ENCODE results near the gene HYAL3.

Gene HYAL3

GRCh38 chr3:50325113-50325480 lies 25.9 kb upstream of the HYAL3 start:
- in situ Hi-C loops (cut with HindIII; ENCODE audit: low pct_unique_long_range_greater_than_20kb, low sequenced_read_pairs): no loop called here
- TF ChIP-seq JUND (IDR thresholded peaks at IDR 0.05; ENCODE audit: low read depth): no peak
- no peak for DNase-seq (ENCODE audit: low read depth in 1 of 2, low spot score in 1 of 2)

GRCh38 chr3:50324351-50325112 lies 25.3 kb upstream of the HYAL3 start:
- in situ Hi-C loops (cut with HindIII; ENCODE audit: low pct_unique_long_range_greater_than_20kb, low sequenced_read_pairs): no loop called here
- no peak for TF ChIP-seq JUND (IDR thresholded peaks at IDR 0.05; ENCODE audit: low read depth)
- DNase-seq (ENCODE audit: low read depth in 1 of 2, low spot score in 1 of 2): peak; percentile 54 to 69

- no peak for TF ChIP-seq JUND (IDR thresholded peaks at IDR 0.05; ENCODE audit: low read depth)
- DNase-seq (ENCODE audit: low read depth in 1 of 2, low spot score in 1 of 2): no peak
- in situ Hi-C loops (cut with HindIII; ENCODE audit: low pct_unique_long_range_greater_than_20kb, low sequenced_read_pairs): no loop called here
Measured at GRCh38 chr3:50323614-50324199, 24.5 kb upstream of the HYAL3 start.

- in situ Hi-C loops (cut with HindIII; ENCODE audit: low pct_unique_long_range_greater_than_20kb, low sequenced_read_pairs): no loop called here
- no peak for TF ChIP-seq JUND (IDR thresholded peaks at IDR 0.05; ENCODE audit: low read depth)
- DNase-seq (ENCODE audit: low read depth in 1 of 2, low spot score in 1 of 2): no peak
Measured at GRCh38 chr3:50323092-50323600, 23.9 kb upstream of the HYAL3 start.

- TF ChIP-seq JUND (IDR thresholded peaks at IDR 0.05; ENCODE audit: low read depth): no peak
- DNase-seq (ENCODE audit: low read depth in 1 of 2, low spot score in 1 of 2): no peak
- in situ Hi-C loops (cut with HindIII; ENCODE audit: low pct_unique_long_range_greater_than_20kb, low sequenced_read_pairs): no loop called here
Measured at GRCh38 chr3:50322386-50323091, 23.3 kb upstream of the HYAL3 start, which contains the start of gene HYAL2. Gene HYAL2 (minus strand): TSS chr3:50322745. CDS start chr3:50320489, 2,256 bp downstream.

- in situ Hi-C loops (cut with HindIII; ENCODE audit: low pct_unique_long_range_greater_than_20kb, low sequenced_read_pairs): no loop called here
- DNase-seq (ENCODE audit: low read depth in 1 of 2, low spot score in 1 of 2): no peak
- TF ChIP-seq JUND (IDR thresholded peaks at IDR 0.05; ENCODE audit: low read depth): no peak
Measured at GRCh38 chr3:50322115-50322385, 22.8 kb upstream of the HYAL3 start.

GRCh38 chr3:50321336-50322114 lies 22.3 kb upstream of the HYAL3 start:
- DNase-seq (ENCODE audit: low read depth in 1 of 2, low spot score in 1 of 2): peak; percentile 80 to 91
- TF ChIP-seq JUND (IDR thresholded peaks at IDR 0.05; ENCODE audit: low read depth): no peak
- in situ Hi-C loops (cut with HindIII; ENCODE audit: low pct_unique_long_range_greater_than_20kb, low sequenced_read_pairs): no loop called here

GRCh38 chr3:50320853-50321335 lies 21.7 kb upstream of the HYAL3 start:
- in situ Hi-C loops (cut with HindIII; ENCODE audit: low pct_unique_long_range_greater_than_20kb, low sequenced_read_pairs): no loop called here
- no peak for TF ChIP-seq JUND (IDR thresholded peaks at IDR 0.05; ENCODE audit: low read depth)
- peak in 1 of 2 experiments; percentile 76 for DNase-seq (ENCODE audit: low read depth in 1 of 2, low spot score in 1 of 2)

GRCh38 chr3:50319894-50320625 lies 20.9 kb upstream of the HYAL3 start:
- no peak for DNase-seq (ENCODE audit: low read depth in 1 of 2, low spot score in 1 of 2)
- TF ChIP-seq JUND (IDR thresholded peaks at IDR 0.05; ENCODE audit: low read depth): no peak
- in situ Hi-C loops (cut with HindIII; ENCODE audit: low pct_unique_long_range_greater_than_20kb, low sequenced_read_pairs): no loop called here

- DNase-seq (ENCODE audit: low read depth in 1 of 2, low spot score in 1 of 2): no peak
- in situ Hi-C loops (cut with HindIII; ENCODE audit: low pct_unique_long_range_greater_than_20kb, low sequenced_read_pairs): no loop called here
- no peak for TF ChIP-seq JUND (IDR thresholded peaks at IDR 0.05; ENCODE audit: low read depth)
Measured at GRCh38 chr3:50319181-50319893, 20.1 kb upstream of the HYAL3 start.

- TF ChIP-seq JUND (IDR thresholded peaks at IDR 0.05; ENCODE audit: low read depth): no peak
- in situ Hi-C loops (cut with HindIII; ENCODE audit: low pct_unique_long_range_greater_than_20kb, low sequenced_read_pairs): no loop called here
- DNase-seq (ENCODE audit: low read depth in 1 of 2, low spot score in 1 of 2): no peak
Measured at GRCh38 chr3:50318615-50319014, 19.4 kb upstream of the HYAL3 start.
